OCI-LY1 (cell line): ENCODE results near the gene DGKG.

Source experiments
- H2AFZ ChIP-seq: fragments of 200-600 bp; sonication (generic), shearing (Covaris generic); 2 replicates; pipeline ENCODE4 v1.6.0; 2014; ENCODE audit warnings: antibody characterized with exemption, mild to moderate bottlenecking, low read length
- H3F3A ChIP-seq: fragments of 200-600 bp; sonication (generic), shearing (Covaris generic); 2 replicates; pipeline ENCODE4 v1.6.0; 2014; ENCODE audit warnings: mild to moderate bottlenecking, antibody characterized with exemption, low read length, moderate library complexity; ENCODE audit not compliant: insufficient read depth
- H3K27ac ChIP-seq: fragments of 200-600 bp; sonication (generic); 2 replicates; pipeline ENCODE4 v1.5.1; 2014; ENCODE audit warnings: low read length, mixed run types, mild to moderate bottlenecking, low read depth; ENCODE audit not compliant: poor library complexity, severe bottlenecking
- H3K27me3 ChIP-seq: fragments of 200-600 bp; sonication (generic); 2 replicates; pipeline ENCODE4 v1.6.0; 2014; ENCODE audit warnings: antibody characterized with exemption, mild to moderate bottlenecking, low read length, moderate library complexity; ENCODE audit not compliant: insufficient read depth
- H3K36me3 ChIP-seq: fragments of 200-600 bp; sonication (generic); 2 replicates; pipeline ENCODE4 v1.6.1; 2014; ENCODE audit warnings: mild to moderate bottlenecking, antibody characterized with exemption, low read length, moderate library complexity, mixed read lengths; ENCODE audit not compliant: insufficient read depth
- H3K4me1 ChIP-seq: fragments of 200-600 bp; sonication (generic); 2 replicates; pipeline ENCODE4 v1.5.1; 2014; ENCODE audit warnings: mild to moderate bottlenecking, low read length, moderate library complexity; ENCODE audit not compliant: insufficient read depth, severe bottlenecking
- H3K4me2 ChIP-seq: fragments of 200-600 bp; sonication (generic), shearing (Covaris generic); 2 replicates; pipeline ENCODE4 v1.6.1; 2014; ENCODE audit warnings: low read length
- H3K4me3 ChIP-seq: fragments of 200-600 bp; sonication (generic); 2 replicates; pipeline ENCODE4 v1.5.1; 2014; ENCODE audit warnings: low read length, low read depth, mild to moderate bottlenecking, mixed read lengths; ENCODE audit not compliant: poor library complexity, severe bottlenecking
- H3K79me2 ChIP-seq: fragments of 200-600 bp; shearing (Covaris generic); 2 replicates; pipeline ENCODE4 v1.6.1; 2016; ENCODE audit warnings: mixed run types, low read length, mixed read lengths; ENCODE audit not compliant: insufficient read depth
- H3K9ac ChIP-seq: fragments of 200-600 bp; sonication (generic), shearing (Covaris generic); 2 replicates; pipeline ENCODE4 v1.6.1; 2014; ENCODE audit warnings: mild to moderate bottlenecking, low read length, mixed read lengths
- H3K9me2 ChIP-seq: fragments of 200-600 bp; sonication (generic), shearing (Covaris generic); 2 replicates; pipeline ENCODE4 v1.6.1; 2014; ENCODE audit warnings: low read depth, mild to moderate bottlenecking, low read length, mixed read lengths
- H3K9me3 ChIP-seq: fragments of 200-600 bp; shearing (Covaris generic); 2 replicates; pipeline ENCODE4 v1.6.1; 2014; ENCODE audit warnings: low read length, mixed read lengths
- H4K20me1 ChIP-seq: fragments of 200-600 bp; sonication (generic), shearing (Covaris generic); 2 replicates; pipeline ENCODE4 v1.6.0; 2016; ENCODE audit warnings: mild to moderate bottlenecking, low read length; ENCODE audit not compliant: insufficient read depth
- EZH2 ChIP-seq: fragments of 200-600 bp; sonication (generic), shearing (Covaris generic); IDR thresholded peaks from 2 replicates; pipeline ENCODE4 v1.8.0; 2017; ENCODE audit warnings: borderline replicate concordance, mixed run types, mild to moderate bottlenecking, antibody characterized with exemption, low read length, moderate library complexity, mixed read lengths
- TF ChIP-seq, protein P1 (sequence below): fragments of 200-600 bp; sonication (generic), shearing (Covaris generic); IDR thresholded peaks from 2 replicates; pipeline ENCODE4 v1.5.1; 2017; ENCODE audit warnings: mild to moderate bottlenecking, antibody characterized with exemption, low read length, moderate library complexity, mixed read lengths

The DGKG gene

GRCh38 chr3:186322761-186323160 lies 39.3 kb downstream of the DGKG start:
- Histone ChIP-seq H2AFZ (no peak overlapping the region), H4K20me1 (no peaks in the 10 kb centered on the region), H3K27me3 (no peaks in the 10 kb centered on the region), H3K9ac (no peak overlapping the region), H3K4me2 (no peak overlapping the region), H3F3A (no peaks in the 10 kb centered on the region), H3K4me3 (no peak overlapping the region), H3K9me3 (no peaks in the 10 kb centered on the region), H3K79me2 (no peaks in the 10 kb centered on the region), H3K27ac (no peak overlapping the region), H3K9me2 (no peaks in the 10 kb centered on the region), H3K4me1 (no peaks in the 10 kb centered on the region), H3K36me3 (no peaks in the 10 kb centered on the region)
- TF ChIP-seq, protein P1, sequence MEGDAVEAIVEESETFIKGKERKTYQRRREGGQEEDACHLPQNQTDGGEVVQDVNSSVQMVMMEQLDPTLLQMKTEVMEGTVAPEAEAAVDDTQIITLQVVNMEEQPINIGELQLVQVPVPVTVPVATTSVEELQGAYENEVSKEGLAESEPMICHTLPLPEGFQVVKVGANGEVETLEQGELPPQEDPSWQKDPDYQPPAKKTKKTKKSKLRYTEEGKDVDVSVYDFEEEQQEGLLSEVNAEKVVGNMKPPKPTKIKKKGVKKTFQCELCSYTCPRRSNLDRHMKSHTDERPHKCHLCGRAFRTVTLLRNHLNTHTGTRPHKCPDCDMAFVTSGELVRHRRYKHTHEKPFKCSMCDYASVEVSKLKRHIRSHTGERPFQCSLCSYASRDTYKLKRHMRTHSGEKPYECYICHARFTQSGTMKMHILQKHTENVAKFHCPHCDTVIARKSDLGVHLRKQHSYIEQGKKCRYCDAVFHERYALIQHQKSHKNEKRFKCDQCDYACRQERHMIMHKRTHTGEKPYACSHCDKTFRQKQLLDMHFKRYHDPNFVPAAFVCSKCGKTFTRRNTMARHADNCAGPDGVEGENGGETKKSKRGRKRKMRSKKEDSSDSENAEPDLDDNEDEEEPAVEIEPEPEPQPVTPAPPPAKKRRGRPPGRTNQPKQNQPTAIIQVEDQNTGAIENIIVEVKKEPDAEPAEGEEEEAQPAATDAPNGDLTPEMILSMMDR = no peak
- TF ChIP-seq EZH2 = no peak

DNA sequence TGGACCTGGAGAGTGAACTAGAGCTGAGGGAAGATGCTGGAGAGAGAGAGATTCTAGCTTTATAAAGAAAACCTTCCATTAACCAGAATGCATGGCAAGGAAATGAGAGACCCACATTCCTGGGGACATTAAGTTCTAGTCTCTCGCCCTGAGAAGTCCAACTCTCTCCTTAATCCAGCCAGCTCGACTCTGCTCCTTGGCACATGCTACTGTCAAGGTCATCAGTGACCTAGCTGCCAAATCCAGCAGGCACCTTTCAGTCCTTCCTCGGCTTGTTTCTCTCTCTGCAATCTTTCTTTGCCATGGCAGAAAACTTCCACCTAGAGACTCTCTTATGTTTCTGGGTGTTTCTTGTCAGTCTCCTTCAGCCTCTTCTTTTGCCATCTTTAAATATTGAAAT lies 40.3 kb downstream of the DGKG start:
- H3K27me3 ChIP-seq = no peaks in the 10 kb centered on the region
- H3K36me3 ChIP-seq = no peaks in the 10 kb centered on the region
- H3K9me3 ChIP-seq = no peaks in the 10 kb centered on the region
- no peaks in the 10 kb centered on the region for H4K20me1 ChIP-seq
- no peaks in the 10 kb centered on the region for H3K4me1 ChIP-seq
- TF ChIP-seq EZH2 = no peak
- TF ChIP-seq, protein P1 = no peak
- H3K9ac ChIP-seq = no peak overlapping the region
- no peak overlapping the region for H3K4me3 ChIP-seq
- no peak overlapping the region for H3K4me2 ChIP-seq
- no peaks in the 10 kb centered on the region for H3F3A ChIP-seq
- no peak overlapping the region for H3K27ac ChIP-seq
- no peaks in the 10 kb centered on the region for H3K9me2 ChIP-seq
- no peaks in the 10 kb centered on the region for H3K79me2 ChIP-seq
- no peak overlapping the region for H2AFZ ChIP-seq

DNA sequence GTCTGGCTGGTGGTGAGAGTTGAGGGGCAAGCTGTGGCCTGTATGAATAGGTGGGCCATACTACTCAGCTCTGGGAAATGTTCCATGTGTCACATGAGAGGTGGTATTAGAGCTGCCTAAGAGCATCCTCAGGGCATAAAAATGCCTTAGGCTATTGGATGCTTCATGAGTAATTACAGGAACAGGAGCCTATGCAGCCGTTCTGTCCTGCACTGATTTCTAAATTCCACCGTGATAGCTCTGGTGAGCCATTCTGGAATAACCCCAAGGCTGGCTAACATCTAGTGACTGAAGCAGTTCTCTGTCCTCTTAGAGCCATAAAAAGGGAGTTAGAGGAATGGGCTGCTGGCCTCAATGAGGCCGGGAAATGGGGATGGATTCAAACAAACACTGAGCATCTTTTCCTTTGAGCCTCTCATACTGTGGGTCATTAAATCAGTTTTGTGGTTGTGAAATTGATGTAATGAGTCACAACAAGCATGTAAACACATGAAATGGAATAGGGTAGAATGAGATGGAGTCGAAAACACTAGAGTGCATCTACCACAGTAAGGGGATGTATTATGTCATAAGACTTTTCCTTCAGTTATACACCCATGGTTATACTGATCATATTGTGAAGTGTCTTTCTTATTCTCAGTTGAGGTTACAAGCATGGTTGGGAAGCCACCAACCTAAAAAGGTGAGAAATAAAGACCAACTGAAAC lies 41.0 kb downstream of the DGKG start:
- H3K9me2 ChIP-seq = no peaks in the 10 kb centered on the region
- H3K79me2 ChIP-seq = no peaks in the 10 kb centered on the region
- no peaks in the 10 kb centered on the region for H3K4me1 ChIP-seq
- H4K20me1 ChIP-seq = no peaks in the 10 kb centered on the region
- no peak overlapping the region for H3K4me3 ChIP-seq
- no peaks in the 10 kb centered on the region for H3F3A ChIP-seq
- H3K9ac ChIP-seq = no peak overlapping the region
- H2AFZ ChIP-seq = no peak overlapping the region
- H3K4me2 ChIP-seq = no peak overlapping the region
- TF ChIP-seq, protein P1 = no peak
- TF ChIP-seq EZH2 = no peak
- no peak overlapping the region for H3K27ac ChIP-seq
- no peaks in the 10 kb centered on the region for H3K36me3 ChIP-seq
- no peaks in the 10 kb centered on the region for H3K9me3 ChIP-seq
- no peaks in the 10 kb centered on the region for H3K27me3 ChIP-seq
